Stimulated activated CD8-positive, alpha-beta memory T cell treated with anti-CD3 and anti-CD28 coated beads, Interleukin-12 subunit alpha, Interleukin-12 subunit beta, amount 100 ng/mL, for 24 hours (primary cell): Measurements from ENCODE around the gene ABCA3.
"Not testable (repeated sequence)": the region's sequence is repeated elsewhere in the genome, so short reads cannot be mapped to it uniquely, and the experiment has no call there.

ENCODE experiments used
- DNase-seq: peaks from one replicate; pipeline ENCODE4 v3.0.0-alpha.2; 2020; ENCODE audit errors: extremely low read depth

The ABCA3 gene

GRCh38 chr16:2280981-2281542 is 59.5 kb downstream of the ABCA3 start:
- DNase-seq: no peak

DNA sequence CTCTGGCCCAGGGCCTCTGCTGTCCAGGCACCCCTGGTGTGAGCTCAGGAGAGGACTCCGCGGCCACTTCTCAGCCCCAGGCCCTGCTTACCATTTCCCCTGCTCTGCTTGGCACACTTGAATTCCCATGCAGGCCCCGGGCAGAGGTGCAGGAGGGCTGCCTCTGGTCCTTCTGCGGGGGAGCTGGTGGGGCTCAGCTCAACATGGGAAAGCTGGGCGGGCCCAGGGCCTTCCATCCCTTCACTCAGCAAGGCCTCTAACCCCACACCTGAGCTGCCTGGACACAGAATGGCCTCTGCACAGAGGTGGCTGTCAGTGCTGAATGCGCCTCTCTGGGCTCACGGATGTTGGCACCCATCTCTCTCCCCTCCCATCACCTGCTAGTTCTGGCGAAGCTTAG is 60.1 kb downstream of the ABCA3 start:
- no peak for DNase-seq

DNA sequence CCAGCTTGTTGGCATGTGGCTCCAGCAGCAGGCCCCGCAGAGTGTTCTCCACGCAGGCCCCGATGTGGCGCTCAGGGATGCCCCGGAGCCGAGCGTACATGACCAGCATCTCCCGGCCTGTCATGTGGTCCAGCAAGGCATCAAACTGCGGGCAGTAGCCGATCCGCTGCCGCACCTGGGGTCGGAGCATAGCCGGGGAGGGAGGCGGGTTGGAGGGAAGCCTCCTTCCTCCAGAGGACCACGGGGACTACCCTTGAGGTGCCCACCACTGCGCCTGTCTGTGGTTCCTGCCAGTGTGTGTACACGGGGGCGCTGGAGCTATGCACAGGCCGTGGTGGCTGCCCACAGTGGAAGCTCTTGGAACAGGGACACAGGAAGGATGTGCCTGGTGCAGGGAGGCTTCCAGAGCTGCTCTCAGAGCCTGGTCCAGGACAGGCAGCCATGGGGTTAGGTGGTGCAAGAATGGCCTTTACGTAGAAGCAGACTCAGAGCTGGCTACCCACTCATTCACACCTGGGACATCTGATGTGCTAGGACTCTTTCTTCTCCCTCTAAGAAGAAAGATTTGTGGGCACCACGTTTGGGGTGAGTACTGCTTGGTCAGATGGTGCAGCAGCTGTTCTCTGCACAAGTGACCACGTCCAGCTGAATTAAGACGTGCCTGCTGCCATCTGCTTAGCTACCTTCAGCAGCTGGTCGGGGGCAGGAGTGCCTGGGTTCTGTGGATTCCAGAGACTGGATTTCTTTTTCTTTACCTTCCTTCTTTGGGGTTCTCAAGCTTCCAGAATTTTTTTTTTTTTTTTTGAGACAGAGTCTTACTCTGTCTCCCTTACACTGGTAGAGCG is 61.4 kb downstream of the ABCA3 start:
- DNase-seq: no peak

DNA sequence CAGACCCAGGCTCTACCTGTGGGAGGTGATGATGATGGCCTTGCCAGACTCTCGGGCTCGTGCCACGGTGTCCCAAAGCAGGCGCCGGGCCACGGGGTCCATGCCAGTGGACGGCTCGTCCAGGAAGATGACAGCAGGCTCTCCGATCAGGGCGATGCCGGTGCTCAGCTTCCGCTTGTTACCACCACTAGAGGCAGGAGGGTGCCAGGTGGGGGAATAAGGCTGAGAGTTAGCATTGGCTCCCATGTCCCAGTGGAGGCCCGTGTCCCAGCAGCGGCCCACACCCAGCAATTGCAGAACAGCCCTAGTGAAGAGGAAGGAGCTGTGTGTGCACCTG is 62.3 kb downstream of the ABCA3 start:
- no peak for DNase-seq

- no peak for DNase-seq
These were observed 62.9 kb downstream of the ABCA3 start for GRCh38 chr16:2277466-2278271.

DNA sequence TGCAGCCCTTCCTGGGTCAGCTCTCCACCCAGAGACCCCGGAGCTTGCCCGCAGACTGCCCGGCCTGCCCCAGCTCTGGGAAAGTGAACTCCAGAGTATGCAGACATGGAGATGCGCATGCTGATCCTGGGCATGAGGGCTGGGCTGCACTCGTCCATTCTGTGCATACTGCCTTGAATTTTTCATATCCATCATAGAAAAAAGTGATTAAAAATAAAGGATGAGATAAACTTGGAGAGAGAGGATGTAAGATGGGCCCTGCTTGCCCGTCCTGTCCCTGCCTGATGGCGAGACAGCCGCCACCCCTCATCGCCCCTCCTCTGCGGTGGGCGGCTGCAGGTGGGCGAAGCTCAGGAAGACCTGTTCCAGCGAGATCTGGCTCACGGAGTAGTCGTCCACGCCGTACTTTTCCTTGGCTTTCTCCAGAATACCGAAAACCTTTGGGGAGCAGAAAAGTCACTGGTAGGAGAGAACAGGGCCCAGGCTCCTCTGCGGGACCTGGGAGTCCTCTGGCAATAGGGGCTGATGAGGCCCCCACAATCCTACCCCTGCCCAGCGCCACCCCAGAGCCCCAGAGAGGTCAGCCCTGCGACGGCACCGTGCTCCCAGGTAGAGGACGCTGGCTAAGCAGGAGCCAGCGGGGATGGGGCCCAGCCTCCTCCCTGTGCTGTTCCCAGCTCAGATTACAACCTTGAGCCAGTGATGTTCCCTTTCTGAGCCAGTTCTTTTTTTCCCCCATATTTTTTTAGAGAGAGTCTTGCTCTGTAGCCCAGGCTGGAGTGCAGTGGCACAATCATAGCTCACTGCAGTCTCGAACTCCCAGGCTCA is 63.9 kb downstream of the ABCA3 start:
- no peak for DNase-seq

DNA sequence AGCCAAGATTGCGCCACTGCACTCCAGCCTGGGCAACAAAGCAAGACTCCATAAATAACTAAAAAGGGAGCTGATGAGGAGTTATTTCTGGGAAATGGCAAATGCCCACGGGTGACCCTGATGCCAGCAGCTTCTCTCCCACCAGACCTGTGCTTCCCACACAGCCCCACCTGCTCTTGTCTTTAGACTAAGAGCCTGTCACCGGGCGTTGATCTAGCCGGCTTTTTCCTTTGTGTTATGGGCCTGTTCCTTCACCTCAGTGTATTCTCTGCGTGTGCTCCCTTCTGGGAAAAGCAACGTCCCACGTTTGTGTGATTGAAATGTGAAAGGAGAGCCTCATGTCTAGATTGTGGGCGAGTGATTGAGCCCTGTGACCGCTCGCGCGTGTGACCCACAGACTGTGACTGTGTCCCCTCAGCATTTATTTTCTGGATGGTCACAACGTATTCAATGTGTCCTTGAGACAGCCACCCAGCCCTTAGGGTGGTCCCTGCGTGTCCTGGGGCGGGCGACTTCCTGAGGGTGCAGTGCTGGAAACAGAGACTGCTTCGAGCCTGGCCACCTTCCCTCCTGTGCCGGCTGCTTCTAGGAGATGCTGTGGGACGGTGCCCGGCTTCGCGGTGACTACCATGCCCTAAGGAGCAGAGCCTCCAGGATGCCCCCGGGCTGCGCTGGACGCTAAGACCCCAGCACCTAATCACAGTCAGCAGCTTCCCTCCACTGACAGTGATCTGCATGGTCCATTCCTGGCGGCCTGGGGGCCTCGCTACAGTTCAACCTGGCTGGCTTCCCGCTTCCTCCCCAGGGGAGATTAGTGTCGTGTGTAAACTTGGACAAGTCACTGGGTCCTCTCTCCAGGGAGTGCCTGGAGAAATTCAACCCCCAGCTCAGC is 64.8 kb downstream of the ABCA3 start:
- no peak for DNase-seq

GRCh38 chr16:2273931-2274330 is 66.6 kb downstream of the ABCA3 start:
- DNase-seq: no peak

DNA sequence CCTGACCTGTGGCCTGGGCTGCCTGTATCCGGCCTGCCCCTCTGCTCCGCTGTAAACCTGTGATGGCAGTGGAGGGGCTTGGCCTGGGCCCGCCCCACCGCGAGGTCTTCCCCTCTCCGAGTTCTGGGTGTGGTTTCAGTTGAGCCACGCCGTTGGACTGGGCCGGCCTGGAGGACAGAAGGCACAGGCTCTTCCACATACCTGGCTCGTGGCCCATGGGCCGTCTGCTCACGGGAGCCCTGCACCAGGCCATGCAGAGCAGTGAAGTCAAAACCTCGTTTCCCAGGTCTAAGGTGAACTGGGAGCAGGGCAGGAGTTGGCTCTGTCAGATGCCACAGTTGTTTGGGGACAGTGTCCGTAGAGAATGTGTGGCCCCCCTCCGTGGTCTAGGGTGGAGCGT is 67.0 kb downstream of the ABCA3 start:
- no peak for DNase-seq

DNA sequence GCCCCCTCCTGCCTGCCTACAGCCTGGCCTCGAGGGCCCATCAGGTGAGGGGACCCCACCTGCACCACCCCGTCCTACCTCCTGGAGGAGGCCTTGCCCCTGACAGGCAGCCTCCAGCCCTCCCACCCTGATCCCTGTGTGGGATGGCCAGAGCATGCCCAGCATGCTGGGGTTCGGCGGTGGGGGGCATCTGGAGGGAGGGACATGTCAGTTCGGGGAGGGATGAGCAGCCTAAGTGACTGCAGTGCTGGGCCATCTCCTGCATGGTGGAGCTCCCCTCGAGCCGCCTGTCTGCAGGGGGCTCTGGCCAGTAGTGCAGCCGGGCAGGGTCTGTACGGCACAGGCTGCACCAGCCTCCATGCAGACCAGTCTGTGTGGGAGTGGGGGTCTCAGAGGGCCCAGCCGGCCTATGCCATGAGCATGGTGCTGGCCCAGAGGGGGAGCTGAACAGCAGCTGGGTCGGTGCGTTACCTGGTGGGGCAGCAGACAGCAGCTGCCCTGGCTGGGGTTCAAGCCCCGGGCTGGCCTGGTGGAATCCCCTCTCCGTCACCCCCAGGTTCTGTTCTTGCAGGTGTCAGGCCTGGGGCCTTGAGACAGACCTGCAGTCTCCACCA is 68.6 kb downstream of the ABCA3 start:
- no peak for DNase-seq

DNA sequence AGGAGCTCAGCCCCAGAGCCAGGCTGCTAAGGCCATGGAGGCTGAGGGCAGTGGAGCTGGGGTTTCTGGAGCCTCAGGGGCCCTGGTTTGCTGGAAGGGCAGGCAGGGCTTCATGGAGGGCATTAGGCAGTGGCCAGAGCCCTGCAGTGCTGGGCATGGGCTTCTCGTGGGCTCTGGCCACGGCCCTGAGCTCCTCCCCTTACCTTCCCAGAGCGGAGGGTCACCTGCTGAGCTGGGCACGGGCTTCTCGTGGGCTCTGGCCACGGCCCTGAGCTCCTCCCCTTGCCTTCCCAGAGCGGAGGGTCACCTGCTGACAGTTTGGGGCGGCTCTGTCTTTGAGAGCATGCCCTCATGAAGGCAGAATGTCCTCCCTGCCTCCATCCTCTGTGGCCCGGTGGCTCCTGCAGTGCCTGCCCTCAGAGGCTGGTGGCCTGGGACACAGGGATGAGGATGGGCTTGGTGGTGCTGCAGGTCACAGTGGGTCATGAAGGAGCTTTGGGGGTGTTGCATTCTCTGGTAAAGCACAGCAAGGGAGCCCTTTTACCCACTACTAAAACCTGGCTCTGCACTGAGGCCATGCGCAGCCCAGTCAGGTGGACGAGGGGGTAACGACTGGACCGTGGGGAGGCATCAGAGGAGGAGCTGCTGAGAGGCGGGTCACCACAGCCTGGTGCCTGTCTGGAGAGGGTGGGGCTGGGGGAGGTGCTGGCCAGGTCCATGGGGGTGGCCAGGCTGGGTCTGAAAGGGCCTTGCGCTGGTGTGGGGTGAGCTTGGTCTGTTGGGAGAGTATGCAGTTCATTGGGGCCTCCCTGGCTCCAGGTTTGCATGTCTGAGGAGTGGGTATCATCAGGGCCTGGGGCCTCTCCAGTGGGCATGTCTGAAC is 69.7 kb downstream of the ABCA3 start:
- no peak for DNase-seq

DNA sequence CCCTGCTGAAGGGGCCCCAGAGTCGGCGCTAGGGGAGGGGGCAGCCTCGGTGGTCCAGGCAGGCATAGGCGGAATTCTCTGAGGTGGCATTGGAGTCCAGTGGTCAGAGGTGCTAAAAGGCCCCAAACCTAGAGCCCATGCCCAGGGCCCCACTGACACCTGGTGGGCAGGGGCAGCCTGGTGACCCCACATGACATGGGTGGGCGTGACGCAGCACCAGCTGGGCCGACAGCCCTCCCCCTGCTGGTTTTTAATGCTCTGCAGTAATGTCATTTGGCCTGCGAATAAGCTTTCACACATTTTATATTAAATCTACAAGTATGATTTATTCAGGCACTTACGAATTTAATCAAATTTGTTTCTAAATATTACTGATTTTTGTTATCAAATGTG is 70.5 kb downstream of the ABCA3 start:
- no peak for DNase-seq

GRCh38 chr16:2267913-2268666 is 72.4 kb downstream of the ABCA3 start, which contains the start of gene RNPS1:
RNPS1 (minus strand) TSS chr16:2268126; CDS start chr16:2264643, 3,483 bp downstream.
- DNase-seq: peak; percentile 94

DNA sequence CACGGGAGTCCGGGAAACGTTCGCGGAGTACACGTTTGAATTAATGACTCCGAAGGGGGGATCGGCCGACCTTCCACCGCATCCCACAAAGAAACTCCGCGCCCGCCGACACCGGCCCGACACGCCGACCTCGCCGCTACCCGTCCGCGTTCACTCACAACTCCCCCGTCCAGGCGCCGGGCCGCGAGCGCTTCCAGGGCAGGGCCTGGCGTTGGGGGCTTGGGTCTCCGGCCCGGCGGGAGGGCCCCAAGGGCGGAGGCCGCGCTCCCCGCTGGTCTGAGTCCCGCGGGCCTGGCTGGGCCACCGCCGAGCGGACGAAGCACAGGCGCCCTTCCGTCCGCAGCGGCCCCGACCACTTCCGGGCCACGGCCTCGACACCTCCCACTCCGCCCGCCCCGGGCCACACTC is 73.0 kb downstream of the ABCA3 start:
- DNase-seq: peak; percentile 30

DNA sequence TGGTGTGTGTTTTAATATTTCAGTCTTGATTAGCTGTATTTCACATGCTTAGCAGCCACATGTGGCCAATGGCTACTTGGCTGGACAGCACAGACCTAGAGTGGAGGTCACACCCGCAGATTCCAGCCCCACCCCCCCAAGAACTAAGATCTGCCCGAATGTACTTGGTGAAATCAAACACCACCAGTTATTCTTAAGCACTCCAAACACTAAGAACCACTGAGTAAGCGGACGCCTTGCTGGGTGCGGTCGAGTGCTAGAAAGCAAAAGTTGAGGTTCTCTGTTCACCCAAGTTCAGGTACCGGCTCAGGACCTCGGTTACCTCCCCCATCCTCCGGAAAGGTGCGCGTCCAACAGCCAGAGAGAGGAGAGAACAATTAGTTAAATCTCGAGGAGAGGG is 73.6 kb downstream of the ABCA3 start:
- not testable (repeated sequence) for DNase-seq

DNA sequence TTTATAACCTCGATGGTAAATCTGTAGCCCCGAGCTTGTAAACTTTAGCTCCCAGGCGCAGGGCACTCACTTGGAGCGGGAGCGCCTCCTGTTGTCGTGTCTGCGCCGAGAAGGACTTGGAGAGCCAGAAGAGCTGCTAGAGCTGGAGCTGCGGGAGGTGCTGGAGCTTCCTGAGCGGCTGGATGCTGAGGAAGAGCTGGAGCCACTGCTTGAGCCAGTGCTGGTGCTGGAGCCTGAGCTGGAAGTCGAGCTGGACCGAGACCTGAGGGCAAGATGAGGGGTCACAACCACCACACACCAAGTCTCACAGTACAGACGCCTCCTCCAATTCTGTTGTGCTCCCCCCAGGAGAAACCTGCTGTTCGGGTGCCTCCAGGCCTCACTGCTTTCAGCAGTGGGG is 77.5 kb downstream of the ABCA3 start:
- DNase-seq: not testable (repeated sequence)

DNA sequence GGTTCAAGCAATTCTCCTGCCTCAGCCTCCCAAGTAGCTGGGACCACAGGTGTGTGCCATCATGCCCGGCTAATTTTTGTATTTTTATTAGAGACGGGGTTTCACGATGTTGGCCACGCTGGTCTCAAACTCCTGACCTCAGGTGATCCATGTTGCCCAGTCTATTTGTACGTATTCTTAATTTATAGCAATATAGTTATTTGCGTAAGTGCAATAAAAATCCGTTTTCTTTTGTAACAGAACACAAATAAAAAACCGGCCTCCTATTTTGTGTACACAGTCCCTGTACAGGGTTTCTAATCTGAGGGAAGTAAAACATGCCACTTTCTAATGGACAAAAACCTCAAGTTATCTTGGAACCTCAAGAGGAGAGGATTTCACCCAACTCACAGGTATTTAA is 80.3 kb downstream of the ABCA3 start:
- DNase-seq: no peak

- not testable (repeated sequence) for DNase-seq
These were observed 82.0 kb downstream of the ABCA3 start for GRCh38 chr16:2258530-2258929.

DNA sequence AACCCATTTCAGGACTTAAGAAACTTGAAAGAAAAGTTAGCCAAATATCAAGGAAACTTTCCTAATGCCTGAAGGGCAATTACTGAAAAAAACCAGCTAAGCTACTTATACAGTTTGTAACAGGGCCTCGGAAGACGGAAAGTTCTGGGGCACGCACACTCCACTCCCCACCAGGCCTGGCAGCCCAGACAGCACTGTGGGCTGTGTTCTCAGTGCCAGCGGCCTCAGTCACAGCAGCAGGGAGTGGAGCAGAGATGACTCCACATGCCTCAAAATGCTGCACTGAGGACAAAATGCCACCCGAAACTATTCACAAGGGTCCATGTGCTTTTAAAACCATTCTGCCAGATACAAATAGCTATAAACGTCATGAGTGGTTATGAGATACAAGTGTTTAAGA is 82.8 kb downstream of the ABCA3 start:
- no peak for DNase-seq
